ENCODE measurements around the gene GALP. TPM values are rescaled to one million over a fixed set of nuclear protein-coding genes. Genes with fewer than 3 reads are reported as not detected.
"Not testable (repeated sequence)": the region's sequence is repeated elsewhere in the genome, so short reads cannot be mapped to it uniquely, and the experiment has no call there.

The GALP gene
- total RNA-seq, 2 experiments from 2014 or later = not detected

DNA sequence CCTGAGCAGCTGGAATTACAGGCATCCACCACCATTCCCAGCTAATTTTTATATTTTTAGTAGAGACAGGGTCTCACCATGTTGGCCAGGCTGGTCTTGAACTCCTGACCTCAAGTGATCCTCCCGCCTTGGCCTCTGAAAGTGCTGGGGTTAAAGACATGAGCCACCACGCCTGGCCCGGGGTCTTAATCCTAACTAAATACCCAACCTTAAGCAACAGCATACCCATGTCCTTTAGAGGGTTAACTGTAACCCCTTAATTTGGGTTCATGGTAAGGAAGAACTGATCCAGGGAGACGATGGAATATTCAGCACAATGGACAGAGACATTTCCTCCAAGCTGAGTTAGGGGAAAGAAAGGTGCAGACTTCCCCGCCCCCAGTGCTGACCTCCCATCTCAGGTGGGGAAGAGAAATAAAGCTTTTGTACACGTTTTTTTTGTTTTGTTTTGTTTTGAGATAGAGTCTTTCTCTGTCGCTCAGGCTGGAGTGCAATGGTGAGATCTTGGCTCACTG lies 8.7 kb upstream of the GALP start:
- no peak overlapping the region for H3K27ac Mint-ChIP-seq
- intact Hi-C loops (cut with micrococcal nuclease) = no loop called here
- peaks cover 8% of the 10 kb centered on the region for H3K4me1 Mint-ChIP-seq (ENCODE audit: low read depth)
- peaks cover 3% of the 10 kb centered on the region for H3K27me3 Mint-ChIP-seq (ENCODE audit: low read depth)
- no peaks in the 10 kb centered on the region for H3K9me3 Mint-ChIP-seq
- CTCF ChIA-PET = interaction anchor here (2.1 kb wide), 1 partner anchor 86 kb away, joined by 6 read pairs; no protein-coding TSS in a partner anchor
- DNase-seq = no peak
- H3K36me3 Mint-ChIP-seq (ENCODE audit: low read depth) = peaks cover under 1% of the 10 kb centered on the region
- H3K4me3 Mint-ChIP-seq = no peak overlapping the region

DNA sequence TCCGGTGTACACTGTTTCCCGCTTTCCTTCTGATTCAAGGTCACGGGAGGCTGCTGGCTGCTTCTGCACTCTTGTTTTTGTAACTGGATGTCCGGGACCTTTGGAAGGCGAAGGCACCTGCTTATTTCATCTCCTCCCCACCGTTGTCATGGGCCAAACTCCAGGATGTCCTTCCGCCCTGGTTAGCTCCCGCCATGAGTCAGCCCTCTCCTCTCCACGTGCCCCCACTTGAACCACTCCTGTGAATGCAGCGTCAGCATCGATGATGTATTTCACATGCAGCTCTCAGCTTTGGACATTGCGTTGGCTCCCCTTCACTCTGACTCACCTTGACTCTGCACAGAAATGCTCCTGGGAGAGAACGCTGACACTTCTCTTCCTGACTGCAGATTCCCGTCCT lies 5.5 kb upstream of the GALP start:
- no peak for DNase-seq
- intact Hi-C loops (cut with micrococcal nuclease) = no loop called here
- Mint-ChIP-seq H3K4me1 (ENCODE audit: low read depth) (peaks cover 3% of the 10 kb centered on the region), H3K9me3 (no peaks in the 10 kb centered on the region), H3K27me3 (ENCODE audit: low read depth) (peaks cover 3% of the 10 kb centered on the region), H3K27ac (no peak overlapping the region), H3K4me3 (no peak overlapping the region), H3K36me3 (ENCODE audit: low read depth) (no peaks in the 10 kb centered on the region)
- CTCF ChIA-PET = interaction anchor here (0.5 to 1.3 kb wide), 3 partner anchors 13 to 94 kb away, joined by 3 to 4 read pairs (median 3); no protein-coding TSS in a partner anchor

DNA sequence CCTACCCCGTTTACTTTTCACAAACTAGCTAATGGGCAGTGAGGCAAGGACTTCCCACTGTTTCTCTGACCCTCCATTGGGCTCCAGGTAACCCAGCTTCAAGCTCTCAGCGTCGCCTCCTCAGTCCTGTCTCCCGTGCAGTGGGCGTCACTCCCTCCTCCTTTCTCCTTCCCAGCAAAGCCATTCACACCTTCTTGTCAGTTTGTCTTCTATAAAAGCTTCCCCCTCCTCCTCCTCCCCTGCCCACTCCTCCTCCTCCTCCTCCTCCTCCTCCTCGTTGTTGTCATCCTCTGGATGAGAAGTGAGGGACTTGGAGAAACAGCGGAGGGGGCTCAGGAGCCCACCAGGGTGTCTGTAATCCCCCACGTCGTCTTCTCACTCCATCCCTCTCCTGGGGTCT lies 1.7 kb upstream of the GALP start:
- H3K9me3 Mint-ChIP-seq = no peaks in the 10 kb centered on the region
- peaks cover 3% of the 10 kb centered on the region for H3K27me3 Mint-ChIP-seq (ENCODE audit: low read depth)
- H3K36me3 Mint-ChIP-seq (ENCODE audit: low read depth) = no peaks in the 10 kb centered on the region
- no peak overlapping the region for H3K27ac Mint-ChIP-seq
- no peak for DNase-seq
- intact Hi-C loops (cut with micrococcal nuclease) = no loop called here
- CTCF ChIA-PET = interaction anchor here (1.2 to 3.8 kb wide), 5 partner anchors 78 to 108 kb away, joined by 3 to 16 read pairs (median 6); no protein-coding TSS in a partner anchor
- peaks cover 3% of the 10 kb centered on the region for H3K4me1 Mint-ChIP-seq (ENCODE audit: low read depth)
- H3K4me3 Mint-ChIP-seq = no peak overlapping the region

DNA sequence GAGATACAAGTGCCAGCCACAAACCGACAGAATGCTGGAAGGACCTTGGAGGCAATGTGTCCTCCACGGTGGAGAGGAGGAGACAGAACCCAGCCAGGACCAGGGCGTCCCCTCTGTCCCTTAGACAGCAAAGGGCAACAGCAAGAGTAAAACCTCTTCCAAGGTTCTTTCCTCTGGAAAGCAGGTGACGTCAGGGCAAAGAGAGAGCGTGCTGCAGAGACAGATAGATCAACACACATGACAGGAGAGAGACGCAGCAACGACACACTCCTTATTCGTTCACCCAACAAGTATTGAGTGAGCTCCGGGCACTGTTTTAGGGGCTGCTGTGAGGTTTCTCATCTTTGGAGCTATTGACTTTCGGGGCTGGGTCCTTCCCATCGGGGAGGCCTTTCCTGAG lies 1.3 kb upstream of the GALP start:
- H3K4me3 Mint-ChIP-seq = no peak overlapping the region
- DNase-seq = no peak
- peaks cover 3% of the 10 kb centered on the region for H3K27me3 Mint-ChIP-seq (ENCODE audit: low read depth)
- H3K9me3 Mint-ChIP-seq = no peaks in the 10 kb centered on the region
- H3K36me3 Mint-ChIP-seq (ENCODE audit: low read depth) = no peaks in the 10 kb centered on the region
- intact Hi-C loops (cut with micrococcal nuclease) = no loop called here
- CTCF ChIA-PET = interaction anchor here (1.8 to 3.8 kb wide), 2 partner anchors 77 to 102 kb away, joined by 4 to 16 read pairs; no protein-coding TSS in a partner anchor
- peaks cover 3% of the 10 kb centered on the region for H3K4me1 Mint-ChIP-seq (ENCODE audit: low read depth)
- no peak overlapping the region for H3K27ac Mint-ChIP-seq

DNA sequence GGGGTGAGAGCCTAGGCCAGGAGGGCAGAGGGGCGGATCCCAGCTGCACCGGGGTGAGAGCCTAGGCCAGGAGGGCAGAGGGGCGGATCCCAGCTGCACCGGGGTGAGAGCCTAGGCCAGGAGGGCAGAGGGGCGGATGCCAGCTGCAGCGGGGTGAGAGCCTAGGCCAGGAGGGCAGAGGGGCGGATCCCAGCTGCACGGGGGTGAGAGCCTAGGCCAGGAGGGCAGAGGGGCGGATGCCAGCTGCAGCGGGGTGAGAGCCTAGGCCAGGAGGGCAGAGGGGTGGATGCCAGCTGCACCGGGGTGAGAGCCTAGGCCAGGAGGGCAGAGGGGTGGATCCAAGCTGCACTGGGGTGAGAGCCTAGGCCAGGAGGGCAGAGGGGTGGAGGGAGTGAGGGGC lies 502 bp downstream of the GALP start:
- H3K36me3 Mint-ChIP-seq (ENCODE audit: low read depth); H3K9me3 Mint-ChIP-seq; DNase-seq; intact Hi-C loops (cut with micrococcal nuclease); H3K27ac Mint-ChIP-seq; H3K27me3 Mint-ChIP-seq (ENCODE audit: low read depth); H3K4me1 Mint-ChIP-seq (ENCODE audit: low read depth); H3K4me3 Mint-ChIP-seq: not testable (repeated sequence)
- CTCF ChIA-PET = interaction anchor here (0.6 to 0.8 kb wide), 2 partner anchors 474 to 1136 kb away, joined by 3 read pairs; no protein-coding TSS in a partner anchor

DNA sequence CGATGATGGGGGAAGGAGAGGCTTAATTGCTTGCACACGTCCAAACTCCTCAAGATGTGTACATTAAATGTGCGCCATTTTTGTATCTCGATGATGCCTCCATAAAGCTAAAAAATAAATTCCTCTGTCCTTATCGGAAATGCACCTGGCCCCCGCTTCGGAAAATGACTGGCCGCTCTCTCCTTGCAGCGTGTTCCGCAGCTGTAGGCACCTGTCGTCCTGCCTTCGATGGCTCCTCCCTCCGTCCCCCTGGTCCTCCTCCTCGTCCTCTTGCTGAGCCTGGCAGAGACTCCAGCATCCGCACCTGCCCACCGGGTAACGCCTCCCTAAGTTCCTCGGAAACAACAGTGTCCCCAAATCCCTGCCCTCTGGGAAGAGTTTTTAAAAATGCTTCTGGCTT lies 1.1 kb downstream of the GALP start:
- peaks cover 3% of the 10 kb centered on the region for H3K27me3 Mint-ChIP-seq (ENCODE audit: low read depth)
- CTCF ChIA-PET = interaction anchor here (0.6 kb wide), 1 partner anchor 1136 kb away, joined by 3 read pairs; no protein-coding TSS in a partner anchor
- peaks cover 1% of the 10 kb centered on the region for H3K4me1 Mint-ChIP-seq (ENCODE audit: low read depth)
- H3K36me3 Mint-ChIP-seq (ENCODE audit: low read depth) = no peaks in the 10 kb centered on the region
- DNase-seq = no peak
- no peak overlapping the region for H3K4me3 Mint-ChIP-seq
- H3K27ac Mint-ChIP-seq = no peak overlapping the region
- no peaks in the 10 kb centered on the region for H3K9me3 Mint-ChIP-seq
- intact Hi-C loops (cut with micrococcal nuclease) = no loop called here

DNA sequence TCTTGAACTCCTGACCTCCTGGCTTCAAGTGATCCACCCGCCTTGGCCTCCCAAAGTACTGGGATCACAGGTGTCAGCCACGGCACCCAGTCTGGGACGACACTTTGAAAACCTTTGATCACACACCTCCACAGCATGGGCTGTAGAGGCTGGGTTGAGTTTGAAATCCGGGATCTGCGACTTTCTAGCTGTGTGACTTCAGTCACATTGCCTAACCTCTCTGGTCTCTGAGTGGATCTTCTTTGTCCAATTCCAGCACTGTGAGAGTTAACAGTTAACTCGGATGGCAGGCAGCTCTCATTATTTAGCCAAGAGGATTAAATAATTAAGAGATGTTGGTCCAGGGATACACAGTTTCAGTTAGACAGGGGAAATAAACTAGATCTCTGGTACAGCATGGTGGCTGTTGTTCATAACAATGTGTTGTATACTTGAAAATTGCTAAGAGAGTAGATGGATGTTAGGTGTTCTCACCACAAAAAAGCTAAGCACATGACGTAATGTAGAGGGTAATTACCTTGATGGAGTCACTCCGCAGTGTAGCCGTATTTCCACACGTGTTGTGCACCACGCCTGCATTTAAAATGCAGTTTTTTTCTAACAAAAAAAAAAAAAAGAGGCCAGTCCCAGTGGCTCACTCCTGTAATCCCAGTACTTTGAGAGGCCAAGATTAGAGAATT lies 1.9 kb downstream of the GALP start:
- Mint-ChIP-seq H3K4me1 (ENCODE audit: low read depth) (no peaks in the 10 kb centered on the region), H3K36me3 (ENCODE audit: low read depth) (no peaks in the 10 kb centered on the region), H3K4me3 (no peak overlapping the region), H3K27me3 (ENCODE audit: low read depth) (peaks cover 3% of the 10 kb centered on the region), H3K27ac (no peak overlapping the region), H3K9me3 (no peaks in the 10 kb centered on the region)
- CTCF ChIA-PET = interaction anchor here (0.6 to 2.0 kb wide), 3 partner anchors 96 to 171 kb away, joined by 3 to 9 read pairs (median 5); no protein-coding TSS in a partner anchor
- DNase-seq = no peak
- intact Hi-C loops (cut with micrococcal nuclease) = no loop called here

DNA sequence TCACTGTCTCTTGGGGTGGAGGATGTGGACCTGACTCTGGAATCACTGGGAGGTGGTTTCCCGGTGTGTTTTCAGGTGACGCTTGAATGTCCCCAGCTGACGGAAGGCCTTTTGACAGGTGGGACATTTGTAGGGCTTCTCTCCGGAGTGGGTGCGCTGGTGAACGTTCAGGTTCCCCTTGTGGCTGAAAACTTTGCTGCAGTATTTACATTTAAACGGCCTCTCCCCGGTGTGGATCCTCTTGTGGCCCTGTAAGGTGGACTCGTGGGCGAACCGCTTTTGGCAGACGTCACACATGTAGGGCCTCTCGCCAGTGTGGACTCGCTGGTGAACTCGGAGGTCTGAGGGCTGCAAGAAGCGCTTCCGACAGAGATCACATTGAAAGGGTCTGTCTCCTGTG lies 14.0 kb downstream of the GALP start:
- H3K27me3 Mint-ChIP-seq (ENCODE audit: low read depth) = no peaks in the 10 kb centered on the region
- no peak overlapping the region for H3K27ac Mint-ChIP-seq
- no peaks in the 10 kb centered on the region for H3K36me3 Mint-ChIP-seq (ENCODE audit: low read depth)
- peaks cover 4% of the 10 kb centered on the region for H3K4me1 Mint-ChIP-seq (ENCODE audit: low read depth)
- H3K9me3 Mint-ChIP-seq = no peaks in the 10 kb centered on the region
- intact Hi-C loops (cut with micrococcal nuclease) = no loop called here
- H3K4me3 Mint-ChIP-seq = no peak overlapping the region
- CTCF ChIA-PET = no interaction called here
- DNase-seq = no peak

DNA sequence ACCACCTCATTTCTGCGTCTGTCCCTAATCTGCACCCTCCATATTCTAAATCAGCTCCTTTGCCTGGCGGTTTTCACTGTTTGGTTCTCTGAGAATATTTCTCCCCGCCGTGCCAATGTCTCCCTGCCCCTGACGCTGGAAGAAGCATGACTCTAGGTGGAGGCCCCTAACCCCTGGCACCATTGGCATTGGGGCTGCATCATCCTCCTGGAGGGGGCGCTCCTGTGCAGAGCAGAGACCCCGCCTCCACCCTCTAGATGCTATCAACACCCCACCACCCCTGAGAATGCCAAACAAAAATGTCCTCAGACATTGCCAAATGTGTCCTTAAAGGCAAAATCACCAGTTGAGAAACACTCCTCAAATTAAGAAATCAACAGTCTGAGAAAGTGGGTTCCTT lies 15.3 kb downstream of the GALP start:
- Mint-ChIP-seq H3K4me1 (ENCODE audit: low read depth) (no peaks in the 10 kb centered on the region), H3K27me3 (ENCODE audit: low read depth) (no peaks in the 10 kb centered on the region), H3K4me3 (no peak overlapping the region), H3K9me3 (no peaks in the 10 kb centered on the region), H3K27ac (no peak overlapping the region), H3K36me3 (ENCODE audit: low read depth) (no peaks in the 10 kb centered on the region)
- DNase-seq = no peak
- intact Hi-C loops (cut with micrococcal nuclease) = no loop called here
- CTCF ChIA-PET = no interaction called here

DNA sequence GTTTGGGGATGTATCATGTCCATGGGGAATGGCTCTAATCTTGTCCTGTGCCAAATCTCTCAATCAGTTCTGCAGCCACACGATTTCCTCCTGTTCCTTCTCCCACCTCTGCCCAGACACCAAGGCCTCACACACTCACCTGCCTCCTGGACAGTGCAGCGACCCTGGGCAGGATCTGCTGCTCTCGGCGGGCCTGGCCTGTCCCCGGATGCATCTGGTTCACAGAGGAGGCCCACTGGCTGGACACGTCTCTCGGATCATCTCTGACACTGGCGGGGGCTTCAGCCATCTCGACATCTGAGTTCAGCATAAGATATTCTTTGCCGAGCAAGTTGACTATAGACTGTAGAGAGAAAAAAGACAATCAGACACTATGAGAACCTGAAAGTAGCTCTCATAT lies 15.9 kb downstream of the GALP start:
- Mint-ChIP-seq H3K27me3 (ENCODE audit: low read depth) (no peaks in the 10 kb centered on the region), H3K27ac (no peak overlapping the region), H3K4me3 (no peak overlapping the region), H3K4me1 (ENCODE audit: low read depth) (no peaks in the 10 kb centered on the region), H3K36me3 (ENCODE audit: low read depth) (no peaks in the 10 kb centered on the region), H3K9me3 (no peaks in the 10 kb centered on the region)
- CTCF ChIA-PET = interaction anchor here (1.7 kb wide), 1 partner anchor 125 kb away, joined by 3 read pairs; no protein-coding TSS in a partner anchor
- intact Hi-C loops (cut with micrococcal nuclease) = no loop called here
- no peak for DNase-seq

DNA sequence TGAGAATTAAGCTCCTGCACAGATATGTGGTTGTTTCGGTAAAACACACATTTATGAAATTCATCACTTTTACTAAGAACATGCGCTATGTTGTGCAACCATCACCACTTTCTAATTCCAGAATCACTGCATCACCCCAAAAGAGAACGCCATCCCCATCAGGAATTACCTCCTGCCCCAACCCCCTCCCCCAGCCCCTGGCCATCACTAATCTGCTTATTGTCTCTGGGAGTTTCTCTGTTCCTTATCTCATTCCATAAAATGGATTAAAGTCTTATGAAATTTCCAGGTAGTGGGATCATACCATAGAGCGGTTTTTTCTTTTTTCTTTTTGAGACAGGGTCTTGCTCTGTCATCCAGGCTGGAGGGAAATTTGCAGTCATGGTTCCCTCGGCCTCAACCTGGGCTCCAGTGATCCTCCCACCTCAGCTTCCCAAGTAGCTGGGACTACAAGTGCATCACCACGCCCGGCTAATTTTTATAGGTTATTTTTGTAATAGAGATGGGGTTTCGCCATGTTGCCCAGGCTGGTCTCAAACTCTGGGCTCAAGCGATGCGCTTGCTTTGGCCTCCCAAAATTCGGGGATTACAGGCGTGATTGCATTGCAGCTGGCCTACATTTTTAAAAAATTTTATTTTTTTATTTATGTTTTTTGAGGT lies 18.3 kb downstream of the GALP start:
- CTCF ChIA-PET = no interaction called here
- DNase-seq = no peak
- Mint-ChIP-seq H3K4me3 (no peak overlapping the region), H3K36me3 (ENCODE audit: low read depth) (no peaks in the 10 kb centered on the region), H3K27ac (no peak overlapping the region), H3K27me3 (ENCODE audit: low read depth) (peaks cover 2% of the 10 kb centered on the region), H3K4me1 (ENCODE audit: low read depth) (no peaks in the 10 kb centered on the region), H3K9me3 (no peaks in the 10 kb centered on the region)
- intact Hi-C loops (cut with micrococcal nuclease) = no loop called here

DNA sequence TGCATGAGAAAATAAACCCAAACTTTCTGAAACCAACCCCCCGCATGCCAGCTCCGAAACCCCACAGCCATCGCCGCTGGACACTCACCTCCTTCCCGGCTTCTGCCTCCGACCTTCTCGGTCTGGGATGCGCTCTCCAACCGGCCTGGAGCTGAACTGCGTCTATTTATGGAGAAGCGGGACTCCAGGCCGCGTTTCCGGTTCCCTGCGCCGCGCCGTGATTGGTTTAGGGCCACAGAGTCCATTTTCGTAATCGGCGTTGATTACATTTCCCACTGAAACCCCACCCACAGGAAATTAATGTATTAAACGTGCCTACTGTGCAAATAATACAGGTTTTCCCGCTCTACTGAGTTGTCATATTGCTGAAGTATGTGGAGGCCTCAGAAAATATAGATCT lies 21.8 kb downstream of the GALP start, which contains the start of gene ZSCAN5B:
Gene ZSCAN5B (minus strand): TSS at position 138 of the 400 bp plus-strand sequence. CDS start 4,731 bp downstream, outside the sequence.
- H3K9me3 Mint-ChIP-seq; H3K27ac Mint-ChIP-seq; DNase-seq; H3K36me3 Mint-ChIP-seq (ENCODE audit: low read depth); H3K27me3 Mint-ChIP-seq (ENCODE audit: low read depth); H3K4me1 Mint-ChIP-seq (ENCODE audit: low read depth); intact Hi-C loops (cut with micrococcal nuclease); CTCF ChIA-PET; H3K4me3 Mint-ChIP-seq: not testable (repeated sequence)
